ENCODE data around the gene TTLL9. TPM values are rescaled to one million over a fixed set of nuclear protein-coding genes. Genes with fewer than 3 reads are reported as not detected.
"Not testable (repeated sequence)": the region's sequence is repeated elsewhere in the genome, so short reads cannot be mapped to it uniquely, and the experiment has no call there.

The TTLL9 gene
- total RNA-seq, 4 donors from 2014 or later: 0.47 to 1.7 TPM; not detected in 2

DNA sequence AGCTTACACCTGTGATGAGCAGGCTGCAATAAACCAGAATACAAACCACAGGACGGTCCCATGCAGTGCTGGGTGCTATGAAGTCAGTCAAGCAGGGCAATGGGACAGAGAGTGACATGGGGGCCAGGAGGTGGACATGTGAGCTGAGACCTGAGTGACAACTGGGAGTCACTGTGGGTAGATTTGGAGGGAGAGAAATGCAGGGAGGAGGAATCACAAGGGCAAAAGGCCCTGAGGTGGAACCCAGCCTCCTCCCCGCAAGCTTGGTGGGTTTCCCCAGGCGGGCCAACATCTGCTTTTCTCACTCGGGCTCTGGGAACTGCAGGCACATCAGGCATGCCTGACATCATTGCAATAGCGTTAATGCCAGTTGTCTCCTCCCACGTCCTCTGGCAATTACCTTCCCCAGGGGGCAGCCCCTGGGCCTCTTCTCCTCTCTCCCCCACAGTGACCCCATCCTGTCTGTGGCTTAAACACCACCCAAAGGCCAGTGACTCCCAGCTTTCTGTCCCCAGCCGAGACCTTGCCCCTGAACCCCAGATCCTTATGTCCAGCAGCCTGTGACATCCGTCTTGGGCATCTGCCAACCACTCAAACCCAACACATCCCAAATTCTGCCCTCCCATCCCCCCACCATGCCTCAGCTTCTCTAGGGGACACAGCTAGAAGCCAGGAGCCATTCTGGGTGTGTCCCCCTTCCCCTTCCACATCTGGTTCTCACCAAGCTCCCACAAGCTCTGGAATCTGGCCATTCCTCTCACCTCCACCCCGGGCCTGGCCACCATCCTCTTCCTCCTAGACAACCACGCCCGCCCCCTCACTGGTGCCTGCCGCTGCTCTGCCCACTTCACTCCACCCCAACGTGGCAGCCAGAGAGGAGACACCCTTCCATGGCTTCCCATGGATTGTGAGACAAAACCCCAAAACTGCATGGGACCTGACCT lies 53.2 kb downstream of the TTLL9 start:
- no peak for DNase-seq
- no peak overlapping the region for H3K27ac ChIP-seq
- H3K4me1 ChIP-seq: no peaks in the 10 kb centered on the region
- no peak overlapping the region for H3K4me3 ChIP-seq
- H3K36me3 ChIP-seq: no peaks in the 10 kb centered on the region
- H3K9me3 ChIP-seq: no peaks in the 10 kb centered on the region
- no peaks in the 10 kb centered on the region for H3K27me3 ChIP-seq
- TF ChIP-seq CTCF (IDR thresholded peaks at IDR 0.05) (no peak), POLR2A (IDR thresholded peaks at IDR 0.05) (no peak)

DNA sequence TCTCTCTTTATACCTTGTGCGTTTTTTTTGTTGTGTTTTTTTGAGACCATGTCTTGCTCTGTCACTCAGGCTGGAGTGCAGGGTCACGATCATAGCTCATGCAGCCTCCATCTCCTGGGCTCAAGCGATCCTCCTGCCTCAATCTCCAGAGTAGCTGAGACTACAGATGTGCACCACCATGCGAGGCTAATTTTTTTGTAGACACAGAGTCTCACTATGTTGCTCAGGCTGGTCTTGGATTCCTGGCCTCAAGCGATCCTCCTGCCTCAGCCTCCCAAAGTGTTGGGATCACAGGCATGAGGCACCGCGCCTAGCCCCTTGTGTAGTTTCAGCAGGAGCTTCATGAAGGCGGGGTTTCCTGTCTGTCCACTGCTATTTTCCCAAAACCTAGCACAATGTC lies 54.1 kb downstream of the TTLL9 start:
- Histone ChIP-seq H3K27ac (no peak overlapping the region), H3K36me3 (no peaks in the 10 kb centered on the region), H3K27me3 (no peaks in the 10 kb centered on the region), H3K4me1 (no peaks in the 10 kb centered on the region), H3K4me3 (no peak overlapping the region), H3K9me3 (no peaks in the 10 kb centered on the region)
- DNase-seq: no peak
- TF ChIP-seq POLR2A (IDR thresholded peaks at IDR 0.05) (no peak), CTCF (IDR thresholded peaks at IDR 0.05) (no peak)

DNA sequence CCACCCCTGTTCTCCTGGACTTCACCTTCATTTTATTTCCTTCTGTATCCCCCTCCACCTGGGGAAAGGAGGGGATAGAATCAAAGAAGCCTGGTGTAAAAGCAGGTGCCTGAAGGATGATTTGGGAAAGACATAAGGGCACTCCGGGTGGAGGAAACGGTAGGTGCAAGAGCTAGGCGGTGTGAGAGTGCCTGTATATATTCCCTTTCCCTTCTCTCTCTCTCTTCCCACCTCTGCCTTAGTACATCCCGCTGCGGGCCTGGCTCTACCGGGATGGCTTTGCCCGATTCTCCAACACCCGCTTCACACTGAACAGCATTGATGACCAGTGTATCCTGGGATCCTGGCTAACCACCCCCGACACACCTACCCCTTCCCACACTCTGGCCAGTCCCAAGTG lies 55.2 kb downstream of the TTLL9 start:
- TF ChIP-seq CTCF (IDR thresholded peaks at IDR 0.05) (no peak), POLR2A (IDR thresholded peaks at IDR 0.05) (no peak)
- H3K9me3 ChIP-seq: no peaks in the 10 kb centered on the region
- no peaks in the 10 kb centered on the region for H3K27me3 ChIP-seq

GRCh38 chr20:31926493-31926892 lies 56.1 kb downstream of the TTLL9 start:
- no peak overlapping the region for H3K27ac ChIP-seq
- H3K4me3 ChIP-seq: no peak overlapping the region
- no peak for DNase-seq
- TF ChIP-seq CTCF (IDR thresholded peaks at IDR 0.05) (no peak), POLR2A (IDR thresholded peaks at IDR 0.05) (no peak)
- no peaks in the 10 kb centered on the region for H3K27me3 ChIP-seq
- no peaks in the 10 kb centered on the region for H3K9me3 ChIP-seq
- H3K4me1 ChIP-seq: no peaks in the 10 kb centered on the region
- no peaks in the 10 kb centered on the region for H3K36me3 ChIP-seq

More for the DNA sequence above, 55.2 kb downstream of the TTLL9 start:
- DNase-seq: no peak
- Histone ChIP-seq H3K36me3 (no peaks in the 10 kb centered on the region), H3K4me3 (no peak overlapping the region), H3K27ac (no peak overlapping the region), H3K4me1 (no peaks in the 10 kb centered on the region)

DNA sequence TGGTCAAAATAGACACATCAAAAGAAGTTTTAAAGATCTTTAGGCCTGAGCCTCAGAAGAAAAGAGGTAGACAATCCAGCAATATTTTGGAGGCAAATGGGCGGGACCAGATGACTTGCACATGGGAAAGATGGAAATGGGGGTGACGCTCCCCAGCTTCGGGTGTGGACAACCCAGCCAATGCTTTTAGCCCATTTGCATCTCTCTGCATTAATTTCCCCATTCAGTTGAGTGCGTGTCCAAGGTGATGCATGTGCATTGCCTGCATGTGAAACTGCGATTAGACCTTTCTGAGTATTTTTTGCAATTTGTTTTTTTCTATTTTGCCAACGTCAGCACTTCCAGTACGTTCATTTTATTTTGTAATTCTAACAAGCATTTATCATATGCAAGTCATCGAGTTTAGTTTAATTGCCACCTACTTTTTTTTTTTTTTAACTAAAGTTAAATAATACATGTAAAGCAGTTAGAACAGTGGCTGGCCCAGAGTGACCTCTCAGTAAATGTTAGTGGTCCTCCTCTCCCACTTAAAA lies 57.3 kb downstream of the TTLL9 start:
- no peak for DNase-seq
- H3K9me3 ChIP-seq: no peaks in the 10 kb centered on the region
- H3K27ac ChIP-seq: no peak overlapping the region
- no peaks in the 10 kb centered on the region for H3K36me3 ChIP-seq
- H3K4me3 ChIP-seq: no peak overlapping the region
- H3K4me1 ChIP-seq: no peaks in the 10 kb centered on the region
- TF ChIP-seq POLR2A (IDR thresholded peaks at IDR 0.05) (no peak), CTCF (IDR thresholded peaks at IDR 0.05) (no peak)
- H3K27me3 ChIP-seq: no peaks in the 10 kb centered on the region

DNA sequence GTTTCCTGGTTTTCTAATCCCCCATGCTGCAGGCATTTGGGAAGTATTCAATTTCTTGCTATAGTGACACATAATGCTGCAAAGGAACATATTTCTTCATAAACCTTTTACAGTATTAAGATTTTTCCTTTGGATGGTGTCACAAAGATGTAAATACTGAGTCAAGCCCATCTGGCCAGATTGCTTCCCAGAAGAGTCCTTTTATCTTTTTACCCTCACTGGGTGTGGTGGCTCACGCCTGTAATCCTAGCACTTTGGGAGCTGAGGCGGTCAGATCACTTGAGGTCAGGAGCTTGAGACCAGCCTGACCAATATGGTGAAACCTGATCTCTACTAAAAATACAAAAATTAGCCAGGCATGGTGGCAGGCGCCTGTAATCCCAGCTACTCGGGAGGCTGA lies 59.2 kb downstream of the TTLL9 start:
- H3K27me3 ChIP-seq, DNase-seq, H3K4me1 ChIP-seq, H3K36me3 ChIP-seq, H3K27ac ChIP-seq, H3K4me3 ChIP-seq, H3K9me3 ChIP-seq: not testable (repeated sequence)
